PFSK-1 (cell line): ENCODE measurements around the gene BCL11B.

Source experiments
- POLR2AphosphoS5 ChIP-seq: IDR thresholded peaks from 2 replicates; pipeline ENCODE4 v1.6.1; 2012; ENCODE audit warnings: low read depth, mild to moderate bottlenecking, control low read depth, low read length, moderate library complexity
- SIN3A ChIP-seq: IDR thresholded peaks from 2 replicates; pipeline ENCODE4 v1.6.1; 2012; ENCODE audit warnings: mild to moderate bottlenecking, low read length, moderate library complexity, borderline replicate concordance; ENCODE audit not compliant: insufficient read depth
- TAF1 ChIP-seq: IDR thresholded peaks from 2 replicates; pipeline ENCODE4 v1.6.1; 2012; ENCODE audit warnings: low read length, control low read depth, borderline replicate concordance; ENCODE audit not compliant: insufficient read depth
- TF ChIP-seq, protein P1 (sequence below), 2 experiments: IDR thresholded peaks; 2 replicates each; pipeline versions ENCODE4 v1.6.1 to v1.8.0; 2011 to 2012; ENCODE audit warnings: low read depth in 2 of 2, low read length in 2 of 2, control low read depth in 1 of 2, inconsistent platforms in 1 of 2, mild to moderate bottlenecking in 1 of 2, moderate library complexity in 1 of 2; ENCODE audit not compliant: insufficient read depth in 1 of 2

- TF ChIP-seq TAF1 (no peak), POLR2AphosphoS5 (no peak), SIN3A (no peak)
- TF ChIP-seq, protein P1, sequence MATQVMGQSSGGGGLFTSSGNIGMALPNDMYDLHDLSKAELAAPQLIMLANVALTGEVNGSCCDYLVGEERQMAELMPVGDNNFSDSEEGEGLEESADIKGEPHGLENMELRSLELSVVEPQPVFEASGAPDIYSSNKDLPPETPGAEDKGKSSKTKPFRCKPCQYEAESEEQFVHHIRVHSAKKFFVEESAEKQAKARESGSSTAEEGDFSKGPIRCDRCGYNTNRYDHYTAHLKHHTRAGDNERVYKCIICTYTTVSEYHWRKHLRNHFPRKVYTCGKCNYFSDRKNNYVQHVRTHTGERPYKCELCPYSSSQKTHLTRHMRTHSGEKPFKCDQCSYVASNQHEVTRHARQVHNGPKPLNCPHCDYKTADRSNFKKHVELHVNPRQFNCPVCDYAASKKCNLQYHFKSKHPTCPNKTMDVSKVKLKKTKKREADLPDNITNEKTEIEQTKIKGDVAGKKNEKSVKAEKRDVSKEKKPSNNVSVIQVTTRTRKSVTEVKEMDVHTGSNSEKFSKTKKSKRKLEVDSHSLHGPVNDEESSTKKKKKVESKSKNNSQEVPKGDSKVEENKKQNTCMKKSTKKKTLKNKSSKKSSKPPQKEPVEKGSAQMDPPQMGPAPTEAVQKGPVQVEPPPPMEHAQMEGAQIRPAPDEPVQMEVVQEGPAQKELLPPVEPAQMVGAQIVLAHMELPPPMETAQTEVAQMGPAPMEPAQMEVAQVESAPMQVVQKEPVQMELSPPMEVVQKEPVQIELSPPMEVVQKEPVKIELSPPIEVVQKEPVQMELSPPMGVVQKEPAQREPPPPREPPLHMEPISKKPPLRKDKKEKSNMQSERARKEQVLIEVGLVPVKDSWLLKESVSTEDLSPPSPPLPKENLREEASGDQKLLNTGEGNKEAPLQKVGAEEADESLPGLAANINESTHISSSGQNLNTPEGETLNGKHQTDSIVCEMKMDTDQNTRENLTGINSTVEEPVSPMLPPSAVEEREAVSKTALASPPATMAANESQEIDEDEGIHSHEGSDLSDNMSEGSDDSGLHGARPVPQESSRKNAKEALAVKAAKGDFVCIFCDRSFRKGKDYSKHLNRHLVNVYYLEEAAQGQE (IDR thresholded peaks at IDR 0.05; ENCODE audit: insufficient read depth in 1 of 2, low read depth in 2 of 2, low read length in 2 of 2): no peak
Measured at GRCh38 chr14:99242816-99243721, 28.9 kb downstream of the BCL11B start.
